Measurements from ENCODE around the gene LNX2.
A peak's percentile ranks its signal among the peaks of the same experiment; 100 is the strongest.

The LNX2 gene

GRCh38 chr13:27620377-27621115 lies at the start of gene LNX2:
TSS of gene LNX2 (minus strand) at chr13:27620529. CDS start at chr13:27581703, 38,826 bp downstream.
- peak; percentile 98 for DNase-seq

GRCh38 chr13:27667946-27668345 lies 47.6 kb upstream of the LNX2 start:
- no peak for DNase-seq

GRCh38 chr13:27666951-27667350 lies 46.6 kb upstream of the LNX2 start:
- DNase-seq: no peak

GRCh38 chr13:27665761-27666160 lies 45.4 kb upstream of the LNX2 start:
- no peak for DNase-seq

GRCh38 chr13:27665333-27665732 lies 45.0 kb upstream of the LNX2 start:
- no peak for DNase-seq

GRCh38 chr13:27663947-27664346 lies 43.6 kb upstream of the LNX2 start:
- no peak for DNase-seq

- DNase-seq: no peak
Measured at GRCh38 chr13:27662738-27663470, 42.6 kb upstream of the LNX2 start.

GRCh38 chr13:27661017-27661416 lies 40.7 kb upstream of the LNX2 start:
- DNase-seq: no peak

- no peak for DNase-seq
Measured at GRCh38 chr13:27660511-27660910, 40.2 kb upstream of the LNX2 start.

GRCh38 chr13:27659145-27659865 lies 39.0 kb upstream of the LNX2 start:
- DNase-seq: no peak

GRCh38 chr13:27658546-27658945 lies 38.2 kb upstream of the LNX2 start:
- DNase-seq: no peak

- no peak for DNase-seq
Measured at GRCh38 chr13:27657724-27658123, 37.4 kb upstream of the LNX2 start.

GRCh38 chr13:27654816-27655215 lies 34.5 kb upstream of the LNX2 start:
- DNase-seq: no peak

GRCh38 chr13:27654059-27654458 lies 33.7 kb upstream of the LNX2 start:
- no peak for DNase-seq

- DNase-seq: no peak
Measured at GRCh38 chr13:27650312-27650711, 30.0 kb upstream of the LNX2 start.

- no peak for DNase-seq
Measured at GRCh38 chr13:27644302-27644701, 24.0 kb upstream of the LNX2 start.

- DNase-seq: no peak
Measured at GRCh38 chr13:27643334-27644132, 23.2 kb upstream of the LNX2 start.

GRCh38 chr13:27641711-27642502 lies 21.6 kb upstream of the LNX2 start:
- no peak for DNase-seq

- no peak for DNase-seq
Measured at GRCh38 chr13:27639186-27639585, 18.9 kb upstream of the LNX2 start.

- DNase-seq: no peak
Measured at GRCh38 chr13:27638521-27638920, 18.2 kb upstream of the LNX2 start.

- DNase-seq: no peak
Measured at GRCh38 chr13:27638001-27638400, 17.7 kb upstream of the LNX2 start.

GRCh38 chr13:27637289-27637626 lies 16.9 kb upstream of the LNX2 start:
- no peak for DNase-seq

All from stimulated activated CD4-positive, alpha-beta T cell treated with anti-CD3 and anti-CD28 coated beads, Interleukin-15, amount 100 ng/mL, for 24 hours (primary cell).